HS-5 (cell line): ENCODE measurements around the gene SKI.
"Not testable (repeated sequence)": the region's sequence is repeated elsewhere in the genome, so short reads cannot be mapped to it uniquely, and the experiment has no call there.

Experiments
- DNase-seq: peaks from one replicate; pipeline ENCODE4 v3.0.0-alpha.2; 2012; ENCODE audit warnings: low read depth

The SKI gene

DNA sequence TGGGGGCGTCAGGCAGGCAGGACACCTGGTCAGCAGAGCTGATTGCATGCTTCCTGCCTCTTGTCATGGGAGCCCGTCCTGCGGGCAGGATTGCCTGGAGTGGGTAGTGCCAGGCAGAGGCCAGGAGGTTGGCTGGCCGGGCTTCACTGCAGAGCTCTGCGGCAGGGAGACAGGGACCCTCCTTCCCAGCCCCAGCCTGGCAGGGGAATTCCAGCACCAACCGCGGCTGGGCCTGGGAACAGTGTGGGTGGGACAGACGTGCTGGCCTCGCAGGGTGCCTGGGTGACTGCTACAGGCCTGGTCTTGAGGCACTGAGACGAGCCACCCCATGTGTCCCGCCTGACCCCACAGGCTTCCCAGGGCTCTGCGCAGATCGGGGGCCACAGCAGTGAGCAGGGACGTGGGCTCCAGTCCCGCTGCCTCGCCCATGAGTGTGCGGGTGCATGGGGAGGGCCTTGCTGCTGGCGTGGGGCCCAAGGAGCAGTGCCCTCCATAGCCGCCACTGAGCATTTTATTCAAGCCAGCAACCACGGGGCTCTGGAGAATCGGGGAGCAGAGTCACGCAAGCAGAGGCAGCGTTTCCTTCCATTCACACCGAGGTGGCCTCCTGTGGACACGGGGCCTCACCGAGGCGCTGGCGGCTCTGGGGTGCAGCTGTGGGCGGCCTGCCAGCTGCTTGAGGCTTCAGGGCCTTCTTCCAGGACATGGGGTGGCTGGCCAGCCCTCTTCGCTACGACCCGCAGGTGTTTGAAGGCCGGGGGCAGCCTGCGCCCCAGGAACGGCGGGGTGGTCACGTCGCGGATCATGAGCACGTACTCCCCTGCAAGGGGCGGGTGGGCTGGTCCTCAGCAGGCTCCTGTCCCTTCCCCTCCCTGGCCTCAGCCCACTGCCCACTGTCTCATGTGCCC lies 92.9 kb downstream of the SKI start:
- no peak for DNase-seq

DNA sequence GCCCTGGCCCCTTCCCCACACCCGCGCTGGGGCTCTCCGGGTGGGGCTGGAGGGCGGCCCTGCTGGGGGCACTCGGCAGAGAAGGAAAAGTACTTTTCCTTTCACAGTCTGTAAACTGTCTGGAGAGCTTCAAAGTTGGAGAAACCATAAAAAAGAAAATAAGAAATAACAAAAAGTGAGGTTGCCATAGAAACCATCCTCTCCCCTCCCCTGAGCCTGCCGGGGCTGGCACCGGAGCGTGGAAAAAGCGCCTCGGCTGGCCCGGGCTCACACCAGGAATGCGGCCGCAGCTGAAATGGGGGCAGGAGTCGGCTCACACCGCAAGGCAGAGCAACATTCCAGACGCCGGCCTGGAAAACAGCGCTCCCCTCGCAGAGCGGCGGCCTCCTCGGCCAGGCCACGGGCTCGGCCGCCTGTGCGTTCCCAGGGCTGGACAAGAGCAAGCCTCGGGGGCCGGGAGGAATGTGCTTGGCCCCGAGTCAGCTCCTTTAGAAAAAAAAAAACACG lies 94.0 kb downstream of the SKI start:
- DNase-seq, result no peak

DNA sequence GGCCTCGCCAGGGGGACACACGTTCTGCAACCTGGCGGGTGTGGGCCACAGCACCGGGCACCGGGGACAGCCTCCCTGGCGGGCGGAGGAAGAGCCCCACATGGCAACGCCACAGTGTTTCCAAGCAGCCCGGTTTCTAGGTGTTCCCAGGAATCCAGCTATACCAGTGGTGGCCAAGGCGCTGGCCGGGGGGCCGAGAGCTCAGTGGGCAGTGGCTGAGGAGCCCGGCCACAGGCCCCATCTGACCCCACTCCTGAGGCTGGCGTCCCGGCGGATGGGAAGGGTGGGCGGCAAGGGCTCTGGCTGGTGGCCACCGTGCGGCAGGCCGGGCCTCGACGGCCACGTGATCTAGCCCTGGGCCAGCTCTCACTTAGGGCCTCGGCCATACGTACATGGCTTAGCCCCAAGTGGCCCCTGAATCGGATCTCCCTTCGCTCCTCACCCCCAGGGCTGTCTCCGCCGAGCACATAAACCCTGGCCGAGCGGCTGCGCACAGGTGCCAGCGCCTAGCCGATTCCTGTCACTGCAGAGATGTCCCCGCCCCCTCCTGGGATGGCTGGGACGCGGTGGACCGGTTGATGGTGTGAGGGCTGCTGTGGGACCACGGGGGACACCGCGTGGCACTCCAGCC lies 94.6 kb downstream of the SKI start:
- no peak for DNase-seq

GRCh38 chr1:2323451-2323974 lies 95.4 kb downstream of the SKI start:
- DNase-seq, result no peak

- no peak for DNase-seq
Measured at GRCh38 chr1:2324553-2325366, 96.6 kb downstream of the SKI start.

GRCh38 chr1:2326524-2326923 lies 98.4 kb downstream of the SKI start:
- no peak for DNase-seq

DNA sequence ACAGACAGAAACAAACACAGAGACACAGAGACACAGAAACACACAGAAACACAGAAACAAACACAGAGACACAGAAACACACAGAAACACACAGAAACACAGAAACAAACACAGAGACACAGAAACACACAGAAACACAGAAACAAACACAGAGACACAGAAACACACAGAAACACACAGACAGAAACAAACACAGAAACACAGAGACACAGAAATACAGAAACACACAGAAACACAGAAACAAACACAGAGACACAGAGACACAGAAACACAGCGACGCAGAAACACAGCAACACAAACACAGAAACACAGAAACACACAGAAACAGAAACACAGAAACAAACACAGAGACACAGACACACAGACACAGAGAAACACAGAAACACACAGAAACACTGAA lies 99.0 kb downstream of the SKI start:
- not testable (repeated sequence) for DNase-seq

DNA sequence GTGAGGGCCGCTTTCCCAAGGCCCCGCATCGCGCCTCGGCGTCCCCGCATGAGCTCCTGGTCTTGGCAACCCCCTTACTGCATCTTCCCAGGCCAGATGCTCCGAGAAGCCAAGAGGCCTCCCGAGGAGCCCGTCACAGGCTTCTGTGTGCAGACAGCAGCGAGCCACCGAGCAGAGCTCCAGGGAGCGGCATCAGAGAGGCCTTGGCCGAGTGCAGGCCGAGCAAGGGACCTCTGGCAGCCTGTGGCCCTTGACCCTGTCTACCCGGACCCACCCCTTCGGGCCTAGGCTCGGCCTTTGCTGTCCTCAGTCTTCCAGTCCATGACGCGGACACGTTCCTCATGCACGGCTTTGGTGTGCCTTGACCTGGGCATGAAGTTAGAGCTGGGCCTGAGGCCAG lies 99.7 kb downstream of the SKI start:
- no peak for DNase-seq

DNA sequence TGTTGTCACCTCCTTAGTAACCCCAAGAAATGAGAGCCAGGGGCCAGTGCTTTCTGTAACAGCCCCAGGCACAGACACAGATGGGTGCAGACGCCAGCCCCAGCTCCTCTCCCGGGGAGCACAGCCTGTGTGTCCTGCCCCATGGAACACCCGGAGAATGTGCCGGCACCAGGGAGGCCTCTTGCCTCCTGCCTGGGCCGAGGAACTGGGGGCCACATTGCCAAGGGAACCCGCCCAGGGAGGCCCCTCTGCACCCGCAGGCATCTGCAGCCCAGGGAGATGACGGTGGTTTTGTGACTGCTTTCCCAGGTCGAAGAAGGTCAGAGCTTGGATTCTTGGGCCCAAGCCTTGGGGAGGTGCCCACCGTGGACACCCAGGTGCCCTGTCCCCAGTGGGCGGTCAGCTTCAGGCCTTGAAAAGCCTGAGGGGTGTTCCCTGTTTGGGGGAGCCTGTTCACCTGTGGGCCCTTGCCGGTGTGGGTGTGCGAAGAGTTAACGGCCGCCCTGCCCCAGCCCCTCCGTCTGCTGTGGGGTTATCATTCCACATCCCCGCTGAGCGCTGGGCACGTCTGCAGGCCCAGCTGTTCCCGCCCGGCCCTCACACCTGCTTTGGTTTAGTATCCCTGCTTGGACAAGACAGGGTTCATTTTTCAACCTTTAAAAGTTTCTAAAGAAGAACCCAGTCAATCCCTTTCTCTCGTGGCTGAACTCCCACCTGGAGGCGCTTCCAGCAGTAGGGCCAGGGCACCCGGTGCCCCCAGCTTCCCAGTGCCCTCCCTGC lies 100.7 kb downstream of the SKI start:
- no peak for DNase-seq

DNA sequence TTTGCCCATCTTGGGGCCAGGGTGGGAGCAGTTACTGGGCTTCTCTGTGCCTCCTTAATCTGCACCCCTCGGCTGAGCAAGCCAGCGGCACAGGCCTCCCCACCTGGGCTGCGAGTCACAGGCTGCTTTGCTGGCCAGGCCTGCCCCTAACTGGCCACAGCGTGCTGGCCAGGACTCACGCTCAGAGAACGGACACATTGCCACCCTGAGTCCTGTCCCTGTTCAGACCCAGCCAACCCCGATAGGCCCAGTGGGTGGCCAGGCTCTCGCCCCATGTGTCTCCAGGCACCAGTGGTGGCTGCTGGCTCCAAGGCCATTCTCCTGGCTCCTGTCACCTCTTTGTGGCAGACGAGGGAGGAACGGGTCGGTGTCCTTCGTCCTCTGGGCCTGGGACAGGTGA lies 101.9 kb downstream of the SKI start:
- no peak for DNase-seq

- no peak for DNase-seq
Measured at GRCh38 chr1:2330519-2331199, 102.5 kb downstream of the SKI start.

GRCh38 chr1:2331200-2331544 lies 103.1 kb downstream of the SKI start:
- DNase-seq, result no peak

DNA sequence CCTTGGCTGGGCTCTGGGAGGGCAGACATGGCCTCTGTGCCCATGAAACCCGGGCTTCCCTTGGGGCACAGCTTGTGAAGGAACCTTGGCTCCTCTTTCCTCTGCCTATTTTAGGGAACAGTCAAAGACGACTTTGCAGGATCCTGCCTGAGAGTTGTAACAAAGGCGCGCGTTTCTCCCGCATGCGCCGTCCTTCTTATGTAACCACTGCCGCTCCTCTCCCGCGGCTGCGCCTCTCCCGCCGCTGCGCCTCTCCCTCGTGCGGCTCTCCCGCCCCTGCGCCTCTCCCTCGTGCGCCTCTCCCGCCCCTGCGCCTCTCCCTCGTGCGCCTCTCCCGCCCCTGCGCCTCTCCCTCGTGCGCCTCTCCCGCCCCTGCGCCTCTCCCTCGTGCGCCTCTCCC lies 103.5 kb downstream of the SKI start:
- DNase-seq, result not testable (repeated sequence)

DNA sequence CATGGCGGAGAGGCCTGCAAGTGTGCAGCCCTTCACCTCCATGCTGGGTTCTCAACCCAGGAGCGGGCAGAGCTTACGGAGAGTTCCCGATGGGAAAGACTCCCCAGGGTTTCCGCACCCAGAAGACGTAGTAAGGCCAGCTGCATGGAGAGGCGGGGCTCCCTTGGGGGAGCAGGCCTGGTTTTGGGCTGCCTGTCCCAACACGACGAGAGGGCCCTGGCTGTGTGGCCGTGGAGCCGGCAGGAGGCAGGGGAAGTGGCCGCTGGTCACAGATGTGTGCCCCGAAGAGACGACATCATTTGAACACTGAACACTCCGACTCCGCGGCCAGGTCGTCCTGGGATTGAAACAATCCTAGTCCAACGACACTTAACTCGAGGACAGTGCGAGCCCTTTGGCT lies 106.2 kb downstream of the SKI start:
- DNase-seq, result no peak

- DNase-seq, result no peak
Measured at GRCh38 chr1:2334883-2335534, 106.9 kb downstream of the SKI start.

GRCh38 chr1:2335721-2336455 lies 107.8 kb downstream of the SKI start:
- no peak for DNase-seq

GRCh38 chr1:2336499-2336898 lies 108.4 kb downstream of the SKI start:
- no peak for DNase-seq

- no peak for DNase-seq
Measured at GRCh38 chr1:2337081-2337480, 109.0 kb downstream of the SKI start.

DNA sequence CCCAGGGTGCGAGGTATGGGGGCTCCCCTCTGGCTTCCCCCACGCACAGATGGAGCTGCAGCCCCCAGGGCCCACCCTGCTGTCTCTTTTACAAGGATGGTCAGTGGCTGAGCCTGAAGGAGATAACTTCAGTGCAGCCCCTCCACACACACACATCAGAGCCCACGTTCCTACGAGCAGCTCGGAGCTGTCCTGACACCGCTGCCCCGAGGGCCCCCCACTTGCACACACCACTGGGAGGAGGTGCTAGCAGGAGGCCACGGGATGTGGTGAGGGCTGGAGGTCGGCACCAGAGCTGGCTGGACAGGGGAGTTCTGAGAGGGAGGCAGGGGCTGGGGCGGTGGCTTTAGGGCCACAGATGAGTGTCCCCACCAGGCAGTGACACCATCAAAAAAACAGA lies 109.4 kb downstream of the SKI start:
- DNase-seq, result no peak
